Activated T-helper 1 cell treated with anti-CD3 and anti-CD28 coated beads, Interleukin-12 subunit alpha, Interleukin-12 subunit beta, Interleukin-2, Interleukin-4 antibody, amounts not matched to agents 30 ng/mL and 10 ng/mL and 1 ng/mL, durations not matched to agents 14 hours and 24 hours and 36 hours (primary cell): Measurements from ENCODE around the gene SNX18. TPM values are rescaled to one million over a fixed set of nuclear protein-coding genes. Genes with fewer than 3 reads are reported as not detected.
A peak's percentile ranks its signal among the peaks of the same experiment; 100 is the strongest.

Experiments used
- DNase-seq: peaks from one replicate; pipeline ENCODE4 v3.0.0; 2021; ENCODE audit warnings: low spot score
- H3K27ac Mint-ChIP-seq: one replicate; pipeline ENCODE4 v1.8.0; 2021; ENCODE audit warnings: mild to moderate bottlenecking, mixed read lengths
- H3K27me3 Mint-ChIP-seq: one replicate; pipeline ENCODE4 v1.8.0; 2022; ENCODE audit warnings: mild to moderate bottlenecking, moderate library complexity, mixed read lengths; ENCODE audit not compliant: insufficient read depth
- H3K36me3 Mint-ChIP-seq: one replicate; pipeline ENCODE4 v1.8.0; 2021; ENCODE audit warnings: low read depth, mixed read lengths
- H3K4me1 Mint-ChIP-seq: one replicate; pipeline ENCODE4 v1.8.0; 2021; ENCODE audit warnings: low read depth, mixed read lengths
- H3K4me3 Mint-ChIP-seq: one replicate; pipeline ENCODE4 v1.8.0; 2021; ENCODE audit warnings: mild to moderate bottlenecking, moderate library complexity, mixed read lengths
- H3K9me3 Mint-ChIP-seq: one replicate; pipeline ENCODE4 v1.8.0; 2021; ENCODE audit warnings: mixed read lengths
- intact Hi-C: fragments of 100-400 bp; cut with micrococcal nuclease; formaldehyde crosslinking; loops from one replicate; pipeline ENCODE4 v1.15.1; 2024
- total RNA-seq: library from RNA; stranded (reverse); gene quantifications from 2 replicates; pipeline ENCODE4 v1.2.3, GENCODE V29; 2022

Gene SNX18
- total RNA-seq, 1 donor from 2014 or later, result 25.4 TPM

DNA sequence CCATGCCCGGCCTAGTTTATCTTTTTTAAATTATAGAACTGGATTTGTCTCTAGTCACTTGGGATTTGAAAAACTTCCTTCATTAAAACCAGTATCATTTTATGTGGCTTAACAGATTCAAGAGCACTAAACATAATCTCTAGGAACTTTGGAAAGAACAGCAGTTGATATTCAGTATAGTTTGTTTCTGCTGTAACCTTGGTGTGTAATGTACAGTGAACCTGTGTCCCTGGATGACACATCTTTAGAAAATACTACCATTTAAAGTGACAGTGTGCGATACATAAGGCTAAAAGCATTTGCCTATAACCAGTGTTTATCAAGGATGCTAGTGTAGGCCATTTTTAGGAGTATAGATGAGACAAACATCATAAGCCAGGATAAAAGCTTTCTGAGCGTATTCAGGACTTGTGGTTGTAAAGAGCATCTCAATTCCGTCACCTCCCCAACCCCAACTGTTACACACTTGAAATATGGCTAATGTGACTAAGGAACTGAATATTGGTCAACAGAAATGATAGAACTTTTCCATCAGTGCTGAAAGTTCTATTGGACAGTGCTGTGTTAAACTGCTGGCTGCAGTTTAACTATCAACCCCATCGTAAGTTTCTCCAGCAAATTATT, 4.4 kb downstream of the SNX18 start:
- peaks cover 37% of the 10 kb centered on the region for H3K36me3 Mint-ChIP-seq
- H3K27ac Mint-ChIP-seq, result no peak overlapping the region
- H3K4me1 Mint-ChIP-seq, result peaks cover 60% of the 10 kb centered on the region
- H3K4me3 Mint-ChIP-seq, result peak overlapping the region; percentile 76
- intact Hi-C loops, result loop anchor here (2.0 to 10.0 kb wide), 2 partner anchors 89 to 543 kb away; no protein-coding TSS in a partner anchor
- H3K27me3 Mint-ChIP-seq, result peaks cover 2% of the 10 kb centered on the region
- no peak for DNase-seq
- no peaks in the 10 kb centered on the region for H3K9me3 Mint-ChIP-seq

DNA sequence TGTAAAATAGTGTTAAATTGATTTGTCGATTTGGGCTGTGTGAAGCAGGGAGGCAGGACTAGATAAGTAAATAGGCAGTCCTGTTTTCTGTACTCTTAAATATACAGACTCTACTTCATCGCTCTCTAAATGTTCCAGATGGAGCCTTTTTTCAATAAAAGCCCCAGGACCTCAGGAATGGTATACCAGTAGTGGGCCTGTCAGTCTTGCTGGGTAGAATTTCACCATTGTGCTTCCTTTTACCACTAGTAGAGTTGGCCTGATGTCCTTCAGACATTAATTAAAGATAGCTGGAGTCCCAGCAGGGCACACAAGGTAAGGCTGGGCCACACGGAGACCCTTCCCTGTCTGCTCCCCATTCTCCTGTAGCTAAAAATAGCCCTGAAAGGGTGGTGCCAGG, 6.0 kb downstream of the SNX18 start:
- no peak for DNase-seq
- Mint-ChIP-seq H3K4me3 (no peak overlapping the region), H3K4me1 (peaks cover 57% of the 10 kb centered on the region), H3K27ac (no peak overlapping the region), H3K27me3 (no peaks in the 10 kb centered on the region), H3K36me3 (peaks cover 37% of the 10 kb centered on the region), H3K9me3 (no peaks in the 10 kb centered on the region)
- intact Hi-C loops, result loop anchor here (2.0 to 10.0 kb wide), 2 partner anchors 87 to 541 kb away; no protein-coding TSS in a partner anchor

DNA sequence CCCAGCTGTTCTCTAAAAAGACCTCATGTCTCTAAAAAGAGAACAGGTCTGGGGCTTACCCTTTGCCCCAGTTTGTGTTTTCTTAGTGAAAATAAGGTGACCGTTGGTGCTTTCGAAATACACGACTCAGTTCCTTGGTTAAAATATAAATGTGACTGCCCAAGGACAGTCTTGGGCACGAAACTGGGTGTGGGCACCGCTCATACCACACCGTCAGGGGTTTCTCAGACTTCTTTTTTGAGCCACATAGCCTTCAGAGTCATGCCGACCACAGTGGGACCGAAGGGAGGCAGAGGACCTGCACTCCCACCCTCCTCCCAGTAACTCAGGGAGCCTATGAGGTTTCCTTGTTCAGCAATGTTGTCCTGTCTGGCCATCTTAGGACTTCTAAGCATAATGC, 6.5 kb downstream of the SNX18 start:
- no peak overlapping the region for H3K4me3 Mint-ChIP-seq
- H3K36me3 Mint-ChIP-seq, result peaks cover 34% of the 10 kb centered on the region
- intact Hi-C loops, result loop anchor here (10.0 kb wide), 1 partner anchor 541 kb away; no protein-coding TSS in a partner anchor

DNA sequence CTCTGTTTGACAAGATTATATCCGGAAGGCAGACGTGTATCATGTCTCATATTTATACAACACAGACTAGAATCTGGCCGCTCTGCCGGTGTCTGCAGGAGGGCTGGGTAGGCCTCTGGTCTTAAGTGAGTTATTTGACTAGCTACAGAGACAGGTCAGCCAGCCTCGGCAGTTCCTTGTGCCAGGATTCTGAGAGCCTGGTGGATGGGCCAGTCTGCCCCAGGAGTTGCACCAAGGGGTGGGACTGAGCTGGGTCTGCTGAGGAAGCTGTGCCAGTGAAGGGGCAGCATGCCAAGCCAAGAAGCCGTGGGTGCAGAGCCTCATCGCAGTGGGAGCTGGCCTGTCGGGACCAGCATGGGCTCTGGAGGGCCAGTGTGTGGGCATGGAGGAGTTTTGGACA, 7.1 kb downstream of the SNX18 start:
- intact Hi-C loops, result loop anchor here (10.0 kb wide), 1 partner anchor 540 kb away; no protein-coding TSS in a partner anchor
- DNase-seq, result no peak
- Mint-ChIP-seq H3K27me3 (no peaks in the 10 kb centered on the region), H3K4me3 (no peak overlapping the region), H3K9me3 (no peaks in the 10 kb centered on the region), H3K36me3 (peaks cover 28% of the 10 kb centered on the region), H3K4me1 (peaks cover 47% of the 10 kb centered on the region), H3K27ac (no peak overlapping the region)

More for the DNA sequence above, 6.5 kb downstream of the SNX18 start:
- no peaks in the 10 kb centered on the region for H3K9me3 Mint-ChIP-seq
- no peak overlapping the region for H3K27ac Mint-ChIP-seq
- no peaks in the 10 kb centered on the region for H3K27me3 Mint-ChIP-seq
- H3K4me1 Mint-ChIP-seq, result peaks cover 53% of the 10 kb centered on the region
- DNase-seq, result no peak

DNA sequence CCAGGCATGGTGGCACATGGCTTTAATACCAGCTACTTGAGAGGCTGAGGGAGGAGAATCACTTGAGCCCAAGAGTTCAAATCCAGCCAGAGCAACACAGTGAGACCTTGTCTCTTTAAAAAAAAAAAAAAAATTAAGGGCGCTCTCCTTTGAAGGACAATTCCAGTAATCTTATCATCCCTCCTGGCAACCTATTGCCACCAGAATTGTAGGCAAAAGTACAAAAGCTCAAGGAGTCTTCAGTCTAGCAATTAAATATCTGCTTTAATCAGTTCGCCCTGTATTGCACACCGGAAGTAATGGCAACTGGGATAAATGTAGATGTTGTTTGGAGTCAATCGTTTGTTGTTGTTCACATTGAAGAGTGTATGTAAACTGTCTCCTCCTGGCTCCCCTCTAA, 7.7 kb downstream of the SNX18 start:
- H3K36me3 Mint-ChIP-seq, result peaks cover 23% of the 10 kb centered on the region
- intact Hi-C loops, result loop anchor here (10.0 kb wide), 1 partner anchor 540 kb away; no protein-coding TSS in a partner anchor
- no peak for DNase-seq
- peaks cover 41% of the 10 kb centered on the region for H3K4me1 Mint-ChIP-seq
- no peak overlapping the region for H3K4me3 Mint-ChIP-seq
- H3K9me3 Mint-ChIP-seq, result no peaks in the 10 kb centered on the region
- no peak overlapping the region for H3K27ac Mint-ChIP-seq
- no peaks in the 10 kb centered on the region for H3K27me3 Mint-ChIP-seq

DNA sequence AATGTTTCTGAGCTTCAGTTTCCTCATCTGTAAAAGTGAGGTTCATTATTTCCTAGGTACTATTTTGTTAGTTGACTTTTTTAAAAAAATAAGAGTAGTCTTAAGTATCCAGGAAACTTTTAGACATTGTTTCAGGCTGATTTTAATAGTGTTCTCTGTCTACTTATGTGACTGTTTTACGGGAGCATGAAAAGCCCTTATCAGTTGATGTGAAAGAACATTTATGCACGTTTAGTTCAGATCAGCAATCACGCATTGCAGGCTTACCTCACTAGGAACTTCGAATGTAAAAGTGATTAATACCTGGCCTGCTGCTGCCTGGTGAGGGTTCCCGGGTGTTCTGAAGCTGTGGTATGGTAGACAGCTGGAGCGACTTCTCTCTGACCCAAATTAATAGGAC, 8.1 kb downstream of the SNX18 start:
- no peak overlapping the region for H3K27ac Mint-ChIP-seq
- peaks cover 37% of the 10 kb centered on the region for H3K4me1 Mint-ChIP-seq
- H3K27me3 Mint-ChIP-seq, result no peaks in the 10 kb centered on the region
- no peaks in the 10 kb centered on the region for H3K9me3 Mint-ChIP-seq
- DNase-seq, result no peak
- no peak overlapping the region for H3K4me3 Mint-ChIP-seq
- peaks cover 19% of the 10 kb centered on the region for H3K36me3 Mint-ChIP-seq
- intact Hi-C loops, result loop anchor here (10.0 kb wide), 1 partner anchor 539 kb away; no protein-coding TSS in a partner anchor

DNA sequence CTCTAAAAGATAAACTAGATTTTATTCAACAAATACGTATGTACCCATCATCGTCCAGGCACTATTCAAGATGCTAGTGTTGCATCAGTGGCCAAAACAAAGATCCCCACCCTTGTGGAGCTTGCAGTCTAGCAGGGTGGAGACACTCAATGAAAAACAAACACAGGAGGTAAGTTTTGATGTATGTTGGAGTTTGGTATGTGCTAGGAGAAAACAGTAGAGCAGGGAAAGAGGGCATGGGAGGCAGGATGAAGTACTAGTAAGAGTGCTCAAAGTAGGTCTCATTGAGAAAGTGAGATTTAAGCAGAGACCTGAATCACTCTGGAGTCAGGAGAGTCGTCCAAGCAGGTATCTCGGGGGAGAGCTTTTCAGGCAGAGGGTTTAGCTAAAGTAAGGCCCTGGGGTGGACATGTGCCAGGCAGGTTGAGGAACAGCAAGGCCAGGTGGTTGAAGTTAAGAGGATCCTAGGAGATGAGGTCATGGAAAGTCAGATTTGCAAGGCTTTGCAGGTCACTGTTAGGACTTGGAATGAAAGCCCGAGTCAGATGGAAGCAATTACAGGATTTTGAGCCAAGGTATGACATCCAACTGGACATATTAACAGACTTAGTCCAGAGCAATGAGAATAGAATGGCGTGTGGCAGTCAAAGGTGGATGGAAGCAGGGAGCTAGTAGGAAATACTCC, 9.2 kb downstream of the SNX18 start:
- peaks cover 19% of the 10 kb centered on the region for H3K36me3 Mint-ChIP-seq
- no peak overlapping the region for H3K4me3 Mint-ChIP-seq
- peaks cover 36% of the 10 kb centered on the region for H3K4me1 Mint-ChIP-seq
- intact Hi-C loops, result loop anchor here (10.0 kb wide), 1 partner anchor 538 kb away; no protein-coding TSS in a partner anchor
- no peaks in the 10 kb centered on the region for H3K27me3 Mint-ChIP-seq
- H3K27ac Mint-ChIP-seq, result no peak overlapping the region
- DNase-seq, result no peak
- H3K9me3 Mint-ChIP-seq, result no peaks in the 10 kb centered on the region

DNA sequence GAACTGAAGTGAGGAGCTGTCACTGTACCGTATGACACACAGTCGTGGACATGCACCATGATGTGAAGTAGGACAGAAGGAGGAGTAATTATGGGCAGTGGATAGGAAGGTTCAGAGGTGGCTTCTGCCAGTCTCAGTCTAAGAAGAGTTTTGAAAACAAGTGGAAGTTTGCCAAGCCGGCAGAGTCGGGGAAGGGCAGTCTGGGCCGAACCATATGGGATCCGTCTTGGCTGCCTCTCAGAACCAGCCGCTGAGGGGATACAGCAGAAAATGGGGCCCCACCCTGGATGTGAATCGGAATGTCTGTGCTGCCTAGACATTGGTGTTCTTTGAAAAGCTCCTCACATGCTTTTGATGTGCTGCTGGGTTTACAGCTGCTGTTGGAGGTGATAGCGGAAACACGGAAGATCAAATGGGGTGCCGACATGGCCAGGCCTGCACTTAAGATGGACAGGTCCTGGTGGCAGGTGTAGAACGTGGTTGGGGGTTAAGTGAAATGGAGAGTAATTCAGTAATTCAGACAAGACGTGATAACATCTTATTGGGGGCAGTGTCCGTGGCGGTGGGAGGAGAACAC, 11.2 kb downstream of the SNX18 start:
- intact Hi-C loops, result loop anchor here (10.0 kb wide), 1 partner anchor 536 kb away; no protein-coding TSS in a partner anchor
- no peak overlapping the region for H3K4me3 Mint-ChIP-seq
- H3K27ac Mint-ChIP-seq, result no peak overlapping the region
- no peak for DNase-seq
- H3K36me3 Mint-ChIP-seq, result peaks cover 7% of the 10 kb centered on the region
- peaks cover 25% of the 10 kb centered on the region for H3K4me1 Mint-ChIP-seq
- no peaks in the 10 kb centered on the region for H3K9me3 Mint-ChIP-seq
- no peaks in the 10 kb centered on the region for H3K27me3 Mint-ChIP-seq

DNA sequence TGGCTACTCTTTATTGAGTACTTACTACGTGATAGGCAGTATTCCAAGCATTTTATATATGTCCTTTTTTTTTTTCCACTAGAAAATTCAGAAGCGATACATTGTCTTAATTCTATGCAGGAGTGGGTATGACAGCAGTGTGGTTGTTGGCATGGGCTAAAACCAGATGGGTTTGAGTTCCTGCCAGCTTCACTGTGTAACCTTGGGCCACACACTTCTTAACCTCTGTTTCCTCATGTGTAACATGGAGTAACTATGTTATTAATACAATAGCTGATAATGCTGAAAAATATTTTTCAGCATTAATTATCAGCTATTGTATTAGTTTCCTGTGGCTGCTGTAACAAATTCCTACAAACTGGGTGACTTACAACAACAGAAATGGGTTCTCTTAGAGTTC, 12.0 kb downstream of the SNX18 start:
- intact Hi-C loops, result loop anchor here (10.0 kb wide), 1 partner anchor 535 kb away; no protein-coding TSS in a partner anchor
- H3K4me3 Mint-ChIP-seq, result no peak overlapping the region
- H3K36me3 Mint-ChIP-seq, result peaks cover 12% of the 10 kb centered on the region
- H3K27me3 Mint-ChIP-seq, result no peaks in the 10 kb centered on the region
- H3K9me3 Mint-ChIP-seq, result no peaks in the 10 kb centered on the region
- H3K27ac Mint-ChIP-seq, result no peak overlapping the region
- peaks cover 24% of the 10 kb centered on the region for H3K4me1 Mint-ChIP-seq
- DNase-seq, result no peak

DNA sequence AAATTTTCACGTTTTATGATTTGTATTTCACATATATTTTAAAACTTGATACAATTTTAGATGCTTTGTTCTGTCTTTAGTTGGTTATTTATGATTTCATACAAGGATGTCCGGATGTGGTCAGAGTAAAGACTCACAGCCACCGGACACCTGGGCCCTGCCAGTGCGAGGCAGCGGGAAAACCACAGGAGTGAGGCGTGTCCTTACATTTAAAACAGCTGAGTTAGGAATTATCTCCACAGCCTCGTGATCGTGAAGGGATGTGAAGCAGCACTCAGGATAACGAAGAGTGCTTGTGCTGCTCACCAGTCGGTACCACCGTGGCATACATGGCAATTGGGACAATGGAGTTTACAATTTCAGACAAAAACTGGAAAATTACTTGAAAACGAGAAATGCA, 14.0 kb downstream of the SNX18 start:
- H3K27me3 Mint-ChIP-seq, result no peaks in the 10 kb centered on the region
- no peak overlapping the region for H3K4me3 Mint-ChIP-seq
- no peaks in the 10 kb centered on the region for H3K9me3 Mint-ChIP-seq
- peaks cover 28% of the 10 kb centered on the region for H3K4me1 Mint-ChIP-seq
- peaks cover 14% of the 10 kb centered on the region for H3K36me3 Mint-ChIP-seq
- DNase-seq, result no peak
- no peak overlapping the region for H3K27ac Mint-ChIP-seq
- intact Hi-C loops, result no loop called here

DNA sequence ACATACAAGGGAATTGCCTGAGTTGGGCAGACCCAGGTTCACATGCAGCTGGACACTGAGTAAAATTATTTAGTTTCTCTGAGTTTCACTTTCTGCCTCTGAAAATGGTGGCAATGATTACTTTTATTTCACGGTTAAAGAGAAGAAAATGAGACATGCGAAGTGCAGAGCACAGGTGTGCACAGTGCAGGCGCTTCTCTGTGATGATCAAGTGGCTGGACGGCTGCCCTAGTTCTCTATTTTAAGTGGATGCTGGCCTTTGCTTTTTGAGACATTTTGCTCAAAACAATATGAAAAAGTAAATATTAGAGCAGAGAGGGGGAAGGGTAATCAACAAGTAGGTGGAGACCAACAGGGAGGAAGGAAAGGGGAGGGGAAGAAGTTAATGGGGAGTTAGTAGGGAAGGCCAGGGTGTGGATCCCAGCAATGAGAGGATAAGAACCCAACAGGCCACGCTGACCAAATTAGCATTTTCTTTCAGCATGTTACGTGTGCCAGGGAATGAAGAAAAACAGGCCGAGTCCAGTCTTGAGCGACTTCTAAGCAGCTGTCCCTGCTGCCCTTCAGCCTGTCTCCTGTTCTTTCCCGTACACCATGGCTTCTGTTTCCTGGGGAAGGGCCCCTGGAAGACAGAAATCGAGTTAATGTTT, 16.1 kb downstream of the SNX18 start:
- Mint-ChIP-seq H3K4me3 (no peak overlapping the region), H3K36me3 (peaks cover 14% of the 10 kb centered on the region), H3K9me3 (no peaks in the 10 kb centered on the region), H3K4me1 (peaks cover 41% of the 10 kb centered on the region), H3K27ac (no peak overlapping the region), H3K27me3 (no peaks in the 10 kb centered on the region)
- DNase-seq, result no peak
- intact Hi-C loops, result no loop called here

DNA sequence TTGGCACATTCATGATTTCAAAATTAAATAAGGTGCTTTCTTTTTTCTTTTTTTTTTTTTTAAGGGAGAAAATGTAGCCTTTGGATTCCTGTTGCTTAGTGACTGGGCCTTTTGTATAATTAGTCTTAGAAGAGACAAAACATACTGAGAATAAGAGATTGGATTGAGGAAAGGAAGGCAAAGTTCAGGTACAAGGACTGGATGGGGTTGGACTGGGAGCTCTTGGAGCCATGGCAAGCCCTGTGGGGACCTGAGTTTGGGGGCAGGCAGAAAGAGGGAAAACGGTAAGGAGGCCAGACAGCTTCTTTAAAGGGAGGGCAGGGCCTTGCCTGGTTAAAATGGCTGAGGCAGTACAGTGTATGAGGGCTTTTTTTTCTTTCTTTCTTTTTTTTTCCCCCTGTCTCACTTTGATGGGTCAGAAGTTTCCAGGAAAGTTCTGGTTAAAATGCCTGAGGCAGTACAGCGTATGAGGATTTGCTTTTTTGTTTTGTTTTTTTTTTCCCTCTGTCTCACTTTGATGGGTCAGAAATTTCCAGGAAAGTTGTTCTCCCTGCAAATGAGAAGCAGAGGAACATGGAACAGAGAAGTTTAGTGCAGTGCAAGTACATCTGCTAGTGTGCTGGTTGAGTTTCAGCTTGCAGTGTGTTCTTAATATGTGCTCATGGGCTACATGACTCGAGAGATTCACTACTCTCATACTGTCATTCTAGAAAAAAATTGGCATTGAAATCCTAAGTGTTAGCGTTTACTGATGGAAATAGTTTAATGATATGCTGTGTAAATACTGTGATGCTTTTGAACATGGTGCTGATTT, 16.8 kb downstream of the SNX18 start:
- intact Hi-C loops, result no loop called here
- Mint-ChIP-seq H3K9me3 (no peaks in the 10 kb centered on the region), H3K36me3 (peaks cover 15% of the 10 kb centered on the region), H3K4me1 (peaks cover 41% of the 10 kb centered on the region), H3K27ac (peak overlapping the region; percentile 23), H3K27me3 (no peaks in the 10 kb centered on the region), H3K4me3 (no peak overlapping the region)
- no peak for DNase-seq
